WTC11 (cell line): ENCODE measurements around the gene ADGRB3. TPM values are rescaled to one million over a fixed set of nuclear protein-coding genes. Genes with fewer than 3 reads are reported as not detected.

Experiments used
- ATAC-seq: fragments of 200-7000 bp; cut with Tn5 transposase; 2 replicates; pipeline ENCODE4 v1.10.0; 2021; ENCODE audit warnings: mild to moderate bottlenecking, moderate library complexity
- CTCF ChIA-PET: fragments of 300-600 bp; sonication (Branson Sonifier 250); formaldehyde crosslinking; loops from one replicate; lab custom pipeline; 2021; ENCODE audit warnings: antibody characterized with exemption; lab: Charles Lee
- POLR2A ChIA-PET: fragments of 350-600 bp; sonication (Branson Sonifier 250); formaldehyde crosslinking; loops from one replicate; lab custom pipeline; 2021; ENCODE audit warnings: antibody characterized with exemption; lab: Charles Lee
- DNase-seq: peaks from one replicate; pipeline ENCODE4 v3.0.0; 2021; ENCODE audit warnings: low spot score
- H3K27ac Mint-ChIP-seq: 2 replicates; pipeline ENCODE4 v1.8.0; 2021; ENCODE audit warnings: mixed read lengths
- H3K27me3 Mint-ChIP-seq: 2 replicates; pipeline ENCODE4 v1.8.0; 2021; ENCODE audit warnings: low read depth, mild to moderate bottlenecking, moderate library complexity, mixed read lengths
- H3K36me3 Mint-ChIP-seq: 2 replicates; pipeline ENCODE4 v1.8.0; 2021; ENCODE audit warnings: mixed read lengths
- H3K4me1 Mint-ChIP-seq: 2 replicates; pipeline ENCODE4 v1.8.0; 2022; ENCODE audit warnings: mixed read lengths
- H3K4me3 Mint-ChIP-seq: 2 replicates; pipeline ENCODE4 v1.8.0; 2021; ENCODE audit warnings: mild to moderate bottlenecking, moderate library complexity, mixed read lengths
- H3K9me3 Mint-ChIP-seq: 2 replicates; pipeline ENCODE4 v1.8.0; 2021; ENCODE audit warnings: mixed read lengths
- CBFB ChIP-seq: sonication (generic); formaldehyde crosslinking; IDR thresholded peaks from 2 replicates; pipeline ENCODE4 v1.8.1; 2022; ENCODE audit warnings: mild to moderate bottlenecking, low read depth, missing genetic modification reagents
- ELF4 ChIP-seq: sonication (generic); formaldehyde crosslinking; IDR thresholded peaks from 2 replicates; pipeline ENCODE4 v1.8.1; 2022; ENCODE audit warnings: low read depth, mild to moderate bottlenecking, moderate library complexity, missing genetic modification reagents
- ESRRA ChIP-seq: sonication (generic); formaldehyde crosslinking; IDR thresholded peaks from 2 replicates; pipeline ENCODE4 v1.8.1; 2022; ENCODE audit warnings: mild to moderate bottlenecking, missing genetic modification reagents, borderline replicate concordance
- ETV6 ChIP-seq: sonication (generic); formaldehyde crosslinking; IDR thresholded peaks from 2 replicates; pipeline ENCODE4 v1.8.1; 2022; ENCODE audit warnings: mild to moderate bottlenecking, missing genetic modification reagents
- FOXK1 ChIP-seq: sonication (generic); formaldehyde crosslinking; IDR thresholded peaks from 2 replicates; pipeline ENCODE4 v1.8.0; 2022; ENCODE audit warnings: mild to moderate bottlenecking, moderate library complexity, missing genetic modification reagents
- IRF1 ChIP-seq: sonication (generic); formaldehyde crosslinking; IDR thresholded peaks from 2 replicates; pipeline ENCODE4 v1.8.0; 2023; ENCODE audit warnings: missing genetic modification reagents
- MAX ChIP-seq: sonication (generic); formaldehyde crosslinking; IDR thresholded peaks from 2 replicates; pipeline ENCODE4 v1.8.0; 2022; ENCODE audit warnings: mild to moderate bottlenecking, missing genetic modification reagents
- MLX ChIP-seq: sonication (generic); formaldehyde crosslinking; IDR thresholded peaks from 2 replicates; pipeline ENCODE4 v1.8.1; 2023; ENCODE audit warnings: mild to moderate bottlenecking, missing genetic modification reagents, moderate library complexity
- PREB ChIP-seq: sonication (generic); formaldehyde crosslinking; IDR thresholded peaks from 2 replicates; pipeline ENCODE4 v1.8.1; 2022; ENCODE audit warnings: mild to moderate bottlenecking, missing genetic modification reagents, moderate library complexity, borderline replicate concordance
- RORB ChIP-seq: fragments of 250-450 bp; sonication (Bioruptor Pico); IDR thresholded peaks from 2 replicates; pipeline ENCODE4 v1.9.0; 2021; ENCODE audit warnings: mild to moderate bottlenecking
- SMAD4 ChIP-seq: sonication (generic); formaldehyde crosslinking; IDR thresholded peaks from 2 replicates; pipeline ENCODE4 v1.8.0; 2022; ENCODE audit warnings: mild to moderate bottlenecking, missing genetic modification reagents
- SP1 ChIP-seq: sonication (generic); formaldehyde crosslinking; conservative IDR thresholded peaks from 2 replicates; pipeline ENCODE4 v1.8.1; 2022; ENCODE audit warnings: missing genetic modification reagents
- TCF7 ChIP-seq: sonication (generic); formaldehyde crosslinking; IDR thresholded peaks from 2 replicates; pipeline ENCODE4 v1.8.0; 2022; ENCODE audit warnings: mild to moderate bottlenecking, low read depth, missing genetic modification reagents, moderate library complexity
- TP53 ChIP-seq: sonication (generic); formaldehyde crosslinking; IDR thresholded peaks from 2 replicates; pipeline ENCODE4 v1.8.1; 2023; ENCODE audit warnings: mild to moderate bottlenecking, missing genetic modification reagents
- ZBTB21 ChIP-seq: sonication (generic); formaldehyde crosslinking; IDR thresholded peaks from 2 replicates; pipeline ENCODE4 v1.8.1; 2023; ENCODE audit warnings: mild to moderate bottlenecking, missing genetic modification reagents, borderline replicate concordance
- ZNF232 ChIP-seq: sonication (generic); formaldehyde crosslinking; IDR thresholded peaks from 2 replicates; pipeline ENCODE4 v1.8.0; 2022; ENCODE audit warnings: mild to moderate bottlenecking, missing genetic modification reagents
- ZNF317 ChIP-seq: sonication (generic); formaldehyde crosslinking; IDR thresholded peaks from 2 replicates; pipeline ENCODE4 v1.8.1; 2023; ENCODE audit warnings: low read depth, mild to moderate bottlenecking, moderate library complexity, missing genetic modification reagents, borderline replicate concordance
- ZNF423 ChIP-seq: fragments of 250-450 bp; sonication (Bioruptor Pico); IDR thresholded peaks from 2 replicates; pipeline ENCODE4 v2.1.2; 2022; ENCODE audit warnings: mild to moderate bottlenecking, moderate library complexity
- ZNF671 ChIP-seq: fragments of 250-450 bp; sonication (Bioruptor Pico); IDR thresholded peaks from 2 replicates; pipeline ENCODE4 v1.8.0; 2021; ENCODE audit warnings: mild to moderate bottlenecking
- total RNA-seq: library from RNA; stranded (reverse); gene quantifications from 3 replicates; pipeline ENCODE4 v1.2.3, GENCODE V29; 2021
- TF ChIP-seq, protein P1 (sequence below): sonication (generic); formaldehyde crosslinking; IDR thresholded peaks from 2 replicates; pipeline ENCODE4 v1.8.1; 2023; ENCODE audit warnings: mild to moderate bottlenecking, missing genetic modification reagents
- TF ChIP-seq, protein P2 (sequence below): sonication (generic); formaldehyde crosslinking; IDR thresholded peaks from 2 replicates; pipeline ENCODE4 v1.8.1; 2022; ENCODE audit warnings: low read depth, missing genetic modification reagents, borderline replicate concordance
- TF ChIP-seq, protein P3 (sequence below): sonication (generic); formaldehyde crosslinking; IDR thresholded peaks from 2 replicates; pipeline ENCODE4 v1.8.0; 2022; ENCODE audit warnings: mild to moderate bottlenecking, missing genetic modification reagents
- TF ChIP-seq, protein P4 (sequence below): fragments of 250-450 bp; sonication (Bioruptor Pico); IDR thresholded peaks from 2 replicates; pipeline ENCODE4 v1.9.0; 2021; ENCODE audit warnings: mild to moderate bottlenecking

Gene ADGRB3
- total RNA-seq, 1 experiment from 2014 or later = 1.9 TPM

DNA sequence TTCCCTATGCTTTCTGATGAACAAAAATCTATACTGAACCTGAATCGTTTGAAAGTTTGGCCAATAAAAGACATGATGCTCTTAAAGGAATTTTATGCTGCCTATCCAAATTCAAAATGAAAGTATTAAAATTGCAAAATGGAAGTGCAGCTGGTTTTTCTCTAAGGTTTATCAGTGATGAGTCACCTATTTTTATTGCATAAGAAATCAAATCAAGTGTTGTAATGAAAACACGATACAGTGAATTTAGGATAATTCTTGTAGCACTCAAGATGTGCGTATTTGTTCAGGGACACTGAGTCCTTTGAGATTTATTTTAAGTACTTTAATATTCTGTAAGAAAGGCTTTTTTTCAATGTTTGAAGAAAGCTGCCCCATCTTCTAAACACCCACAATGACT, 409.5 kb downstream of the ADGRB3 start:
- TF ChIP-seq, protein P1, sequence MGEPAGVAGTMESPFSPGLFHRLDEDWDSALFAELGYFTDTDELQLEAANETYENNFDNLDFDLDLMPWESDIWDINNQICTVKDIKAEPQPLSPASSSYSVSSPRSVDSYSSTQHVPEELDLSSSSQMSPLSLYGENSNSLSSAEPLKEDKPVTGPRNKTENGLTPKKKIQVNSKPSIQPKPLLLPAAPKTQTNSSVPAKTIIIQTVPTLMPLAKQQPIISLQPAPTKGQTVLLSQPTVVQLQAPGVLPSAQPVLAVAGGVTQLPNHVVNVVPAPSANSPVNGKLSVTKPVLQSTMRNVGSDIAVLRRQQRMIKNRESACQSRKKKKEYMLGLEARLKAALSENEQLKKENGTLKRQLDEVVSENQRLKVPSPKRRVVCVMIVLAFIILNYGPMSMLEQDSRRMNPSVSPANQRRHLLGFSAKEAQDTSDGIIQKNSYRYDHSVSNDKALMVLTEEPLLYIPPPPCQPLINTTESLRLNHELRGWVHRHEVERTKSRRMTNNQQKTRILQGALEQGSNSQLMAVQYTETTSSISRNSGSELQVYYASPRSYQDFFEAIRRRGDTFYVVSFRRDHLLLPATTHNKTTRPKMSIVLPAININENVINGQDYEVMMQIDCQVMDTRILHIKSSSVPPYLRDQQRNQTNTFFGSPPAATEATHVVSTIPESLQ (CRISPR knock-in tag) = no peak
- TF ChIP-seq CBFB (CRISPR knock-in tag) (no peak), ETV6 (CRISPR knock-in tag) (no peak), TP53 (CRISPR knock-in tag) (no peak), ZNF317 (CRISPR knock-in tag) (no peak)

GRCh38 chr6:69059413-69059812, 424.3 kb downstream of the ADGRB3 start:
- Mint-ChIP-seq H3K4me3 (no peak overlapping the region), H3K9me3 (no peaks in the 10 kb centered on the region), H3K36me3 (no peaks in the 10 kb centered on the region), H3K27ac (no peak overlapping the region), H3K27me3 (no peaks in the 10 kb centered on the region), H3K4me1 (no peaks in the 10 kb centered on the region)
- ChIA-PET CTCF (no interaction called here), POLR2A (no interaction called here)
- ATAC-seq = no peak
- no peak for DNase-seq
- TF ChIP-seq ZNF317 (CRISPR knock-in tag) (no peak), RORB (CRISPR knock-in tag) (no peak), IRF1 (CRISPR knock-in tag) (no peak), FOXK1 (CRISPR knock-in tag) (no peak), ELF4 (CRISPR knock-in tag) (no peak), SP1 (no peak), MLX (CRISPR knock-in tag) (no peak), ZNF232 (CRISPR knock-in tag) (no peak), MAX (CRISPR knock-in tag) (no peak), ESRRA (no peak), ZNF423 (CRISPR knock-in tag) (no peak)

More for the DNA sequence above, 409.5 kb downstream of the ADGRB3 start:
- no peak overlapping the region for H3K4me3 Mint-ChIP-seq
- no peaks in the 10 kb centered on the region for H3K4me1 Mint-ChIP-seq
- no peak for ATAC-seq
- no peak for DNase-seq
- H3K9me3 Mint-ChIP-seq = peaks cover 4% of the 10 kb centered on the region
- no peak overlapping the region for H3K27ac Mint-ChIP-seq
- ChIA-PET POLR2A (no interaction called here), CTCF (no interaction called here)
- H3K27me3 Mint-ChIP-seq = no peaks in the 10 kb centered on the region
- no peaks in the 10 kb centered on the region for H3K36me3 Mint-ChIP-seq

DNA sequence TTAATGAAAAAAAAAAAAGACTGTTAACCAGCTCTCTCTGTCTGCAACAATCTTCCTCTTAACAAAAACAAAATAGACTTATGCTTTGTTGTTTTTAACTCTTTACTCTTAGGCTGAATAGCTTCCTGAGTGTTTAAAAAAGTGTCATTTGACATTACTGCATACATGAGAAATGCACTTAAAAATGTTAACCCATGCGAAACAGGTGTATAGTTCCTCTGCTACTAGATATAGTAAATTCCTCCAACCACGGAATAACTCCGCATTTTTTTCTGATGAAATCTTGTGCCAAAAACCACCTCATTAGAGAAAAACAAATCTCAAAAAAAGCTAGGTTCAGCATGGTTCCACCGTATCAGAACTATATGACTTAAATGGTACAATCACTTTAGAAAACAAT, 426.0 kb downstream of the ADGRB3 start:
- Mint-ChIP-seq H3K4me1 (no peaks in the 10 kb centered on the region), H3K36me3 (no peaks in the 10 kb centered on the region), H3K27ac (no peak overlapping the region), H3K27me3 (no peaks in the 10 kb centered on the region), H3K4me3 (no peak overlapping the region), H3K9me3 (no peaks in the 10 kb centered on the region)
- DNase-seq (no peak), ATAC-seq (no peak)
- ChIA-PET POLR2A (no interaction called here), CTCF (no interaction called here)
- TF ChIP-seq, protein P2, sequence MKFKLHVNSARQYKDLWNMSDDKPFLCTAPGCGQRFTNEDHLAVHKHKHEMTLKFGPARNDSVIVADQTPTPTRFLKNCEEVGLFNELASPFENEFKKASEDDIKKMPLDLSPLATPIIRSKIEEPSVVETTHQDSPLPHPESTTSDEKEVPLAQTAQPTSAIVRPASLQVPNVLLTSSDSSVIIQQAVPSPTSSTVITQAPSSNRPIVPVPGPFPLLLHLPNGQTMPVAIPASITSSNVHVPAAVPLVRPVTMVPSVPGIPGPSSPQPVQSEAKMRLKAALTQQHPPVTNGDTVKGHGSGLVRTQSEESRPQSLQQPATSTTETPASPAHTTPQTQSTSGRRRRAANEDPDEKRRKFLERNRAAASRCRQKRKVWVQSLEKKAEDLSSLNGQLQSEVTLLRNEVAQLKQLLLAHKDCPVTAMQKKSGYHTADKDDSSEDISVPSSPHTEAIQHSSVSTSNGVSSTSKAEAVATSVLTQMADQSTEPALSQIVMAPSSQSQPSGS = no peak
- TF ChIP-seq TCF7 (CRISPR knock-in tag) (no peak), RORB (CRISPR knock-in tag) (no peak), ZNF671 (CRISPR knock-in tag) (no peak), SMAD4 (CRISPR knock-in tag) (no peak), ZBTB21 (CRISPR knock-in tag) (no peak), PREB (CRISPR knock-in tag) (no peak)
- TF ChIP-seq, protein P3, sequence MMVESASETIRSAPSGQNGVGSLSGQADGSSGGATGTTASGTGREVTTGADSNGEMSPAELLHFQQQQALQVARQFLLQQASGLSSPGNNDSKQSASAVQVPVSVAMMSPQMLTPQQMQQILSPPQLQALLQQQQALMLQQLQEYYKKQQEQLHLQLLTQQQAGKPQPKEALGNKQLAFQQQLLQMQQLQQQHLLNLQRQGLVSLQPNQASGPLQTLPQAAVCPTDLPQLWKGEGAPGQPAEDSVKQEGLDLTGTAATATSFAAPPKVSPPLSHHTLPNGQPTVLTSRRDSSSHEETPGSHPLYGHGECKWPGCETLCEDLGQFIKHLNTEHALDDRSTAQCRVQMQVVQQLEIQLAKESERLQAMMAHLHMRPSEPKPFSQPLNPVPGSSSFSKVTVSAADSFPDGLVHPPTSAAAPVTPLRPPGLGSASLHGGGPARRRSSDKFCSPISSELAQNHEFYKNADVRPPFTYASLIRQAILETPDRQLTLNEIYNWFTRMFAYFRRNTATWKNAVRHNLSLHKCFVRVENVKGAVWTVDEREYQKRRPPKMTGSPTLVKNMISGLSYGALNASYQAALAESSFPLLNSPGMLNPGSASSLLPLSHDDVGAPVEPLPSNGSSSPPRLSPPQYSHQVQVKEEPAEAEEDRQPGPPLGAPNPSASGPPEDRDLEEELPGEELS (CRISPR knock-in tag) = no peak
- TF ChIP-seq, protein P4, sequence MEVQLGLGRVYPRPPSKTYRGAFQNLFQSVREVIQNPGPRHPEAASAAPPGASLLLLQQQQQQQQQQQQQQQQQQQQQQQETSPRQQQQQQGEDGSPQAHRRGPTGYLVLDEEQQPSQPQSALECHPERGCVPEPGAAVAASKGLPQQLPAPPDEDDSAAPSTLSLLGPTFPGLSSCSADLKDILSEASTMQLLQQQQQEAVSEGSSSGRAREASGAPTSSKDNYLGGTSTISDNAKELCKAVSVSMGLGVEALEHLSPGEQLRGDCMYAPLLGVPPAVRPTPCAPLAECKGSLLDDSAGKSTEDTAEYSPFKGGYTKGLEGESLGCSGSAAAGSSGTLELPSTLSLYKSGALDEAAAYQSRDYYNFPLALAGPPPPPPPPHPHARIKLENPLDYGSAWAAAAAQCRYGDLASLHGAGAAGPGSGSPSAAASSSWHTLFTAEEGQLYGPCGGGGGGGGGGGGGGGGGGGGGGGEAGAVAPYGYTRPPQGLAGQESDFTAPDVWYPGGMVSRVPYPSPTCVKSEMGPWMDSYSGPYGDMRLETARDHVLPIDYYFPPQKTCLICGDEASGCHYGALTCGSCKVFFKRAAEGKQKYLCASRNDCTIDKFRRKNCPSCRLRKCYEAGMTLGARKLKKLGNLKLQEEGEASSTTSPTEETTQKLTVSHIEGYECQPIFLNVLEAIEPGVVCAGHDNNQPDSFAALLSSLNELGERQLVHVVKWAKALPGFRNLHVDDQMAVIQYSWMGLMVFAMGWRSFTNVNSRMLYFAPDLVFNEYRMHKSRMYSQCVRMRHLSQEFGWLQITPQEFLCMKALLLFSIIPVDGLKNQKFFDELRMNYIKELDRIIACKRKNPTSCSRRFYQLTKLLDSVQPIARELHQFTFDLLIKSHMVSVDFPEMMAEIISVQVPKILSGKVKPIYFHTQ = no peak
